GM12865 (cell line): ENCODE data around the gene PAX7.

Experiments
- DNase-seq: peaks from one replicate; pipeline ENCODE4 v3.0.0; 2010; ENCODE audit warnings: low read depth
- H3K4me3 ChIP-seq: 2 replicates; pipeline ENCODE4 v1.5.1; 2011; ENCODE audit warnings: mild to moderate bottlenecking, low read depth, low read length, control low read depth
- CTCF ChIP-seq: IDR thresholded peaks from 2 replicates; pipeline ENCODE4 v1.5.1; 2011; ENCODE audit warnings: low read length, control low read depth, low read depth, inconsistent platforms; ENCODE audit not compliant: insufficient read depth; ENCODE audit errors: missing control alignments

The PAX7 gene

GRCh38 chr1:18607289-18607760 lies 23.3 kb upstream of the PAX7 start:
- H3K4me3 ChIP-seq: no peak overlapping the region
- DNase-seq: no peak
- TF ChIP-seq CTCF: no peak

GRCh38 chr1:18608534-18608933 lies 22.1 kb upstream of the PAX7 start:
- H3K4me3 ChIP-seq: no peak overlapping the region
- TF ChIP-seq CTCF: no peak
- no peak for DNase-seq

- no peak overlapping the region for H3K4me3 ChIP-seq
- TF ChIP-seq CTCF: no peak
These were observed 19.3 kb upstream of the PAX7 start for GRCh38 chr1:18611311-18611710.

GRCh38 chr1:18612073-18612472 lies 18.6 kb upstream of the PAX7 start:
- no peak overlapping the region for H3K4me3 ChIP-seq
- no peak for TF ChIP-seq CTCF

More at GRCh38 chr1:18611311-18611710, 19.3 kb upstream of the PAX7 start:
- DNase-seq: no peak

GRCh38 chr1:18614069-18614735 lies 16.4 kb upstream of the PAX7 start:
- TF ChIP-seq CTCF: no peak
- H3K4me3 ChIP-seq: no peak overlapping the region
- DNase-seq: no peak

More at GRCh38 chr1:18612073-18612472, 18.6 kb upstream of the PAX7 start:
- DNase-seq: no peak

GRCh38 chr1:18618546-18619466 lies 11.8 kb upstream of the PAX7 start:
- no peak overlapping the region for H3K4me3 ChIP-seq
- DNase-seq: no peak

More at GRCh38 chr1:18618546-18619466, 11.8 kb upstream of the PAX7 start:
- TF ChIP-seq CTCF: no peak
